ENCODE results near the gene PLVAP. TPM values are rescaled to one million over a fixed set of nuclear protein-coding genes. Genes with fewer than 3 reads are reported as not detected.

PLVAP gene
- total and polyA plus RNA-seq, 9 of the 15 experiments (the other 6 are each of a cell fraction or from before 2014, with no cell fraction given) = 0.09 to 0.84 (median 0.51) TPM; not detected in 4

DNA sequence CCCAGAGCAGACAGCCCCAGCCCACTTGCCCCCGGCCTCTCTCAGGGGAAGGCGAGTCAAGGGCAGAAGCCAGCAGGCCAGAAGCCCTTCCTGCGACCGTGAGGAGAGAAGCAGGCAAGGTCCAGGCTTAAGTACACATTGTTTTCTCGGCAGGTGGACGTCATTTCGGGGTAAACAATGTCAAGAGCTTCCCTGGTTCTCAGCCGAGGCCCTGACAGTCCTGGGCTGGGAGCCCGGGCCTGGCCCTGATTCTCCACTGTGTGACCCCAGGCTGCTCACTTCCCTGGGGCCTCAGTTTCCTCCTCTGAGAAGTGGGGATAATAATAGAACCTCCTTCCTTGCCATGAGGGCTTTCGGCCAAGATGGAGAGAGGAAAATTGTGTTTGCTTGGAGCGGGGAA is 19.4 kb downstream of the PLVAP start (continued):
- TF ChIP-seq ETV6 (IDR thresholded peaks at IDR 0.05; ENCODE audit: borderline replicate concordance in 1 of 2, low read depth in 2 of 2, low read length in 1 of 2) (no peak), ETV6 (CRISPR knock-in tag; IDR thresholded peaks at IDR 0.05; ENCODE audit: borderline replicate concordance) (no peak), MLX (CRISPR knock-in tag; conservative IDR thresholded peaks at IDR 0.05) (no peak), SMAD1 (IDR thresholded peaks at IDR 0.05; ENCODE audit: low read depth, low read length, partially characterized antibody) (no peak), ZKSCAN3 (CRISPR knock-in tag; IDR thresholded peaks at IDR 0.05) (no peak), ZSCAN29 (IDR thresholded peaks at IDR 0.05) (no peak), CSDE1 (IDR thresholded peaks at IDR 0.05) (no peak), L3MBTL2 (IDR thresholded peaks at IDR 0.05) (no peak)

GRCh38 chr19:17357078-17357666 is 20.0 kb downstream of the PLVAP start:
- CTCF ChIA-PET (ENCODE audit: low intra/inter-chr PET ratio) = no interaction called here
- no peak overlapping the region for H3K4me2 ChIP-seq (ENCODE audit: insufficient read depth, low read length)
- no peaks in the 10 kb centered on the region for H3K79me2 ChIP-seq (ENCODE audit: control insufficient read depth, insufficient read depth, low read length)
- POLR2A ChIA-PET = interaction anchor here (0.6 kb wide), 1 partner anchor 228 kb away, joined by 4 read pairs; no protein-coding TSS in a partner anchor
- peaks cover 12 to 36% of the 10 kb centered on the region in 2 experiments; a peak in 4 of 5 replicates for H3K27me3 ChIP-seq (ENCODE audit: control insufficient read depth in 2 of 2, insufficient read depth in 2 of 2, low read length in 2 of 2)
- no peak for DNase-seq (ENCODE audit: extremely low read depth in 1 of 4, low spot score in 3 of 4)
- 9% methylated on average over 6 of the region's 7 CpGs for WGBS (ENCODE audit: insufficient coverage, low coverage, missing lambda C conversion rate)
- no peaks in the 10 kb centered on the region for H3K9me1 ChIP-seq (ENCODE audit: control insufficient read depth, insufficient read depth, low read length)
- FAIRE-seq = no peak
- H3K27ac ChIP-seq (ENCODE audit: extremely low read depth, low read depth, low read length) = no peak overlapping the region
- H3K4me1 ChIP-seq (replicated peaks in 1 of 2; ENCODE audit: control insufficient read depth in 2 of 2, insufficient read depth in 2 of 2, low read length in 2 of 2) = peaks cover 0 to 4% of the 10 kb centered on the region in 2 experiments; a peak in 2 of 5 replicates
- H4K20me1 ChIP-seq (replicated peaks; ENCODE audit: control insufficient read depth, insufficient read depth, low read length) = no peaks in the 10 kb centered on the region
- ATAC-seq = no peak
- no peaks in the 10 kb centered on the region for H3K36me3 ChIP-seq (ENCODE audit: control insufficient read depth, insufficient read depth, low read length)
- in situ Hi-C loops (cut with MboI) = no loop called here
- no peak overlapping the region for H2AFZ ChIP-seq (ENCODE audit: low read depth, low read length)
- TF ChIP-seq CEBPB (tag; IDR thresholded peaks at IDR 0.05) = peak; percentile 55
- no peak for TF ChIP-seq CEBPG (CRISPR knock-in tag; IDR thresholded peaks at IDR 0.05)
- TF ChIP-seq CEBPG (tag; conservative IDR thresholded peaks at IDR 0.05 in 1 of 2, IDR thresholded peaks at IDR 0.05 in 1 of 2) = 0 out of 4 replicates have a peak, but pooled peaks of 1 of the 2 experiments have one; percentile 12
- no peak for TF ChIP-seq GABPB2 (CRISPR knock-in tag; conservative IDR thresholded peaks at IDR 0.05)
- no peak for TF ChIP-seq MYC (IDR thresholded peaks at IDR 0.05; ENCODE audit: low read depth, low read length)
- no peak for TF ChIP-seq MYC (CRISPR knock-in tag; IDR thresholded peaks at IDR 0.05; ENCODE audit: borderline replicate concordance, low read depth)
- TF ChIP-seq ZNF316 (IDR thresholded peaks at IDR 0.05) = peak; percentile 27; the same call in 1 of the 2 replicates
- no peak for TF ChIP-seq ZNF143 (CRISPR knock-in tag; IDR thresholded peaks at IDR 0.05)
- no peak for TF ChIP-seq ZNF282 (CRISPR knock-in tag; IDR thresholded peaks at IDR 0.05)
- no peak for TF ChIP-seq MIER1 (IDR thresholded peaks at IDR 0.05; ENCODE audit: low read depth)
- peak; percentile 81 for TF ChIP-seq ZNF121 (CRISPR knock-in tag; conservative IDR thresholded peaks at IDR 0.05)
- H3K9ac ChIP-seq (ENCODE audit: insufficient read depth in 1 of 2, low read depth in 2 of 2, low read length in 2 of 2) = no peak overlapping the region
- no TSS peak for BruUV-seq (replicated peaks)
- no peak overlapping the region for H3K4me3 ChIP-seq
- intact Hi-C loops (cut with micrococcal nuclease) = no loop called here
- H3K9me3 ChIP-seq (replicated peaks; ENCODE audit: control insufficient read depth, insufficient read depth, low read depth, low read length) = no peaks in the 10 kb centered on the region

Data from K562 (cell line).